ENCODE measurements around the gene CLPTM1L. TPM values are rescaled to one million over a fixed set of nuclear protein-coding genes. Genes with fewer than 3 reads are reported as not detected.

CLPTM1L gene
- total RNA-seq, 1 donor: 252 TPM

DNA sequence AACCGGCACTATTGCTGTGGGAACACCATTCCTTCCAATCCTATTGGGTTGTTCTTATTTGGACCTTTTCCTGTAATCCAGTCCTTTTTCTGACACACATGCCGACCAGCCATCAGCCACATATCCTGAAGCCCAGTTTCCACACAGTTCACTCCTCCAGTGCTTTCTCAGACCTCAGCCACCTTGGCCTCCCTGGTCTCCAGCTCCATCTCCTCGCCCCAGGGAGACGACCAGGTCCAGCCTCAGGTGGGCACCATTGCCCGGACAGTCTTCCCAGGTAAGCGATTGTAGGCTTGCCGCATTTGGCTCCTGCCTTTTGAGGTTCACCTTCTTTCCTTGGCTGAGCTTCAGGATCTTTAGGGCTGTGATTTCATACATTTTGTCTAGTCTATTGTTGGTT is 34.8 kb downstream of the CLPTM1L start:
- TF ChIP-seq CTCF (IDR thresholded peaks at IDR 0.05; ENCODE audit: insufficient read depth, low read depth, low read length): no peak
- H3K4me3 ChIP-seq (ENCODE audit: low read depth, low read length): no peak overlapping the region
- DNase-seq (ENCODE audit: low read depth): no peak

DNA sequence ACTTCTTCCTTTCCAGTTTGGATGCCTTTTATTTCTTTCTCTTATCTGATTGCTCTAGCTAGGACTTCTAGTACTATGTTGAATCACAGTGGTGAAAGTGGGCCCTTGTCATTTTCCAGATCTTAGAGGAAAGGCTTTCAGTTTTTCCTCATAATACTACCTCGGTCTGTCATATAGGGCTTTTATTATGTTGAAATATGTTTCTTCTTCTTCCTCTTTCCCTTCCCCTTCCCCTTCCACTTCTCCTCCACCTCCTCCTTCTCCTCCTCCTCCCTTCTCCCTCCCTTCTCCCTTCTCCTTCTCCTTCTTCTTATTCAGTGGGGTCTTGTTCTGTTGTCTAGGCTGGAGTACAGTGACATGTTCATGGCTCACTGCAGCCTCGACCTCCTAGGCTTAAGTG is 40.9 kb downstream of the CLPTM1L start:
- no peak for TF ChIP-seq CTCF (IDR thresholded peaks at IDR 0.05; ENCODE audit: insufficient read depth, low read depth, low read length)
- no peak overlapping the region for H3K4me3 ChIP-seq (ENCODE audit: low read depth, low read length)
- no peak for DNase-seq (ENCODE audit: low read depth)

- TF ChIP-seq CTCF (IDR thresholded peaks at IDR 0.05; ENCODE audit: insufficient read depth, low read depth, low read length): no peak
- no peak for DNase-seq (ENCODE audit: low read depth)
- no peak overlapping the region for H3K4me3 ChIP-seq (ENCODE audit: low read depth, low read length)
Measured at GRCh38 chr5:1302258-1302657, 42.6 kb downstream of the CLPTM1L start.

DNA sequence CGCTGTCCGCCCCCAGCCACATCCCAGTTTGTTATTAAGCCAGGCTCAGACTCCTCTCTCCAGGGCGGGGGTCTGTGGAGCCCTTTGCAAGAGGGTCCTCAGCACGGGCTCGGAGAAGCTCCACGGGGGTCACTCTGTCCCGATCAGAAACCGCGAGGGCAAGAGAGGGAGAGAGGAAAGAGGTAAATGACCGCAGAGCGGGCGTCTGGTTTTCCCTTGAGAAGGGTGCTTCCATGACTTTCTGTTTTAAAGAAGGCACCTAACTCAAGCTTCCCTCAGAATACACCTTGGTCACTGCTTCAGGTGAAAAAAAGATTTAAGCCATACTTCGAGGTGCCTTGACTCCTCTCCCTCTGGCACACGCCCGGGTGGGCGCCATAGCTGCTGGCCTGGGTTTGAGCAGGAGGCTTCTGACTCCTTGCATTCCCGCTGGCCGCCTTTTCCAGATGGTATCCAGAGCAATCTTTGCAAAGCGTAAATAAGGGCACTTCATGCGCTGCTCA is 44.3 kb downstream of the CLPTM1L start:
- TF ChIP-seq CTCF (IDR thresholded peaks at IDR 0.05; ENCODE audit: insufficient read depth, low read depth, low read length): no peak
- no peak for DNase-seq (ENCODE audit: low read depth)
- H3K4me3 ChIP-seq (ENCODE audit: low read depth, low read length): no peak overlapping the region

DNA sequence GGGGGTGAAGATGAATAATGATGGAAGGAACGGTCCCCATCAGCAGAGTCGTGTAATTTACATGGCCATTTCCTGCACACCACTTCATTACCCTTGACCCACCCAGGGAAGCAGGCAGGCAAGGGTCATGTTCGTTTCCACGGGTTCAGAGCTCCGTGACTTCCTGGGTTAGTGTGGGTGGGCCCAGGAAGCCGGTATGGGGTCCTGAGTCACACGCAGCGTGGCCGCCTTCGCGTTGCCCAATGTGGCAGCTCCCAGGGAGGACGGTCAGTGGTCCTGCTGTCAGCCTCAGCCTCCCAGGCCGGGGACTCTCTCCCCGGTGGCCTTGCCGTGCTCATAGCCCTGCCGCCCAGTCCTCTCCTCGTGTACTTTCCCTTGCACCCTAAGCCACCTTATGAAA is 44.9 kb downstream of the CLPTM1L start:
- no peak for TF ChIP-seq CTCF (IDR thresholded peaks at IDR 0.05; ENCODE audit: insufficient read depth, low read depth, low read length)
- H3K4me3 ChIP-seq (ENCODE audit: low read depth, low read length): no peak overlapping the region
- DNase-seq (ENCODE audit: low read depth): no peak

- DNase-seq (ENCODE audit: low read depth): no peak
- no peak for TF ChIP-seq CTCF (IDR thresholded peaks at IDR 0.05; ENCODE audit: insufficient read depth, low read depth, low read length)
- no peak overlapping the region for H3K4me3 ChIP-seq (ENCODE audit: low read depth, low read length)
Measured at GRCh38 chr5:1299511-1299850, 45.4 kb downstream of the CLPTM1L start.

DNA sequence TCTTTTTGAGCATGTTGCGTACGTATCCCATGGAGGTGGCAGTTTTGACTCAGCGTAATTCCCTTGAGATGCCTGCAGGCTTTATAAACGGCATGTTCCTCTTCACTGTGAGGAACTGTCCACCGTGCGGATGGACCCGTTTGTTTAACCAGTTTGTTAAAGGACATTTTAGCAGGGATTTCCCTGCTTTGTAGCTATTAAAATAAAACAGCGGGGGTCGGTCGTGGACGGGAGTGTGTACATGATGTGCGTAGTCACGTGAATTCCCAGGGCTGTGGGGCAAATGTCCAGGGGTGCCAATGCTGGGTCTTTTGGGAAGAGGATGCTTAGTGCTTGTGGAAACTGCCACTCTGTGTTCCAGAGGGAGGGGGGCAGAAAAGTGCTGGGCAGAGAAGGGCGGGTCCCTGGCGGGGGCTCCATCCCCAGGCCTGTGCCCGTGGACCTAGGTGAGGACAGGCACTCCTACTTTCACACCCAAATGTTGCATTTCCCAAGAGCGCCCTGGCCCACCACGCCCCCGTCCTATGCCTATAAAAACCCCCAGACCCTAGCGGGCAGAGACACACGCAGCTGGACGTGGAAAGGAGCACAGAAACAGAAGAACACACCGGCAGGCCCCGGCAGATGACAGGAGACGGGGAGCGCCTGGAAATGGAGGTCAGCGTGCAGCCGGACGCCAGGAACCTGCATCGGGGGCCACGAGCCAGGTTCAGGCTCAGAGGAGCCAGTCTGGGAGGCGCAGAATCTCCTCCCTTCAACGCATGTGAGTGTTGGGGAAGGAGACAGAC is 46.0 kb downstream of the CLPTM1L start:
- no peak for TF ChIP-seq CTCF (IDR thresholded peaks at IDR 0.05; ENCODE audit: insufficient read depth, low read depth, low read length)
- DNase-seq (ENCODE audit: low read depth): no peak
- H3K4me3 ChIP-seq (ENCODE audit: low read depth, low read length): no peak overlapping the region
